GM21526 (cell line): ENCODE results near the gene FGF21.
"Not testable (repeated sequence)": the region's sequence is repeated elsewhere in the genome, so short reads cannot be mapped to it uniquely, and the experiment has no call there.

Source experiments
- ATAC-seq: cut with Tn5 transposase; IDR thresholded peaks from one replicate; pipeline ENCODE4 v1.9.1; 2021; ENCODE audit warnings: moderate library complexity; ENCODE audit not compliant: unreplicated experiment, low FRiP score

Gene FGF21

GRCh38 chr19:48755084-48755641 is at the start of gene FGF21:
Gene FGF21 (plus strand): TSS chr19:48755524. CDS start chr19:48756237, 713 bp downstream.
- no peak for ATAC-seq

GRCh38 chr19:48708471-48708870 is 46.9 kb upstream of the FGF21 start:
- no peak for ATAC-seq

GRCh38 chr19:48711106-48711662 is 44.1 kb upstream of the FGF21 start:
- no peak for ATAC-seq

GRCh38 chr19:48713041-48713863 is 42.1 kb upstream of the FGF21 start:
- no peak for ATAC-seq

GRCh38 chr19:48713864-48714755 is 41.2 kb upstream of the FGF21 start:
- ATAC-seq = peak; percentile 82

GRCh38 chr19:48714759-48715675 is 40.3 kb upstream of the FGF21 start:
- no peak for ATAC-seq

GRCh38 chr19:48715681-48716171 is 39.6 kb upstream of the FGF21 start:
- ATAC-seq = no peak

GRCh38 chr19:48716562-48717291 is 38.6 kb upstream of the FGF21 start:
- no peak for ATAC-seq

- not testable (repeated sequence) for ATAC-seq
These were observed 37.2 kb upstream of the FGF21 start for GRCh38 chr19:48718106-48718505.

GRCh38 chr19:48718711-48719231 is 36.6 kb upstream of the FGF21 start:
- no peak for ATAC-seq

- no peak for ATAC-seq
These were observed 35.8 kb upstream of the FGF21 start, which contains the start of gene MAMSTR for GRCh38 chr19:48719263-48720171. Gene MAMSTR (minus strand): TSS chr19:48719725. CDS start chr19:48719031, 694 bp downstream.

- no peak for ATAC-seq
These were observed 35.1 kb upstream of the FGF21 start for GRCh38 chr19:48720251-48720612.

GRCh38 chr19:48720613-48721296 is 34.6 kb upstream of the FGF21 start:
- peak; percentile 56 for ATAC-seq

GRCh38 chr19:48722196-48722708 is 33.1 kb upstream of the FGF21 start:
- no peak for ATAC-seq

- no peak for ATAC-seq
These were observed 30.2 kb upstream of the FGF21 start for GRCh38 chr19:48724796-48725753.

- ATAC-seq = no peak
These were observed 28.8 kb upstream of the FGF21 start for GRCh38 chr19:48726556-48726955.
